ENCODE results near the gene RPS6KB1. TPM values are rescaled to one million over a fixed set of nuclear protein-coding genes. Genes with fewer than 3 reads are reported as not detected.
"Not testable (repeated sequence)": the region's sequence is repeated elsewhere in the genome, so short reads cannot be mapped to it uniquely, and the experiment has no call there.

Gene RPS6KB1
- total and polyA plus RNA-seq, 2 donors (not counting 1 experiment from before 2014, with no cell fraction given): 15.6 to 69.7 TPM

GRCh38 chr17:59941131-59941530 is 48.2 kb downstream of the RPS6KB1 start:
- TF ChIP-seq CTCF (IDR thresholded peaks at IDR 0.05) (no peak), EZH2 (IDR thresholded peaks at IDR 0.05; ENCODE audit: borderline replicate concordance, insufficient read depth, low read depth, low read length, poor library complexity, severe bottlenecking) (no peak)
- no peak overlapping the region for H3K4me3 ChIP-seq (ENCODE audit: control extremely low read depth in 1 of 5, extremely low read depth in 1 of 5, insufficient read depth in 1 of 5, low read depth in 2 of 5, low read length in 4 of 5)
- CTCF ChIA-PET: interaction anchor here (1.5 kb wide), 1 partner anchor 27 kb away, joined by 5 read pairs; no protein-coding TSS in a partner anchor
- H3K79me2 ChIP-seq (ENCODE audit: control insufficient read depth, insufficient read depth, low read length): no peaks in the 10 kb centered on the region
- no peaks in the 10 kb centered on the region for H3K4me1 Mint-ChIP-seq
- no peaks in the 10 kb centered on the region for H3K9me3 Mint-ChIP-seq (ENCODE audit: insufficient read depth)
- H3K27ac ChIP-seq (ENCODE audit: low read length in 2 of 2): no peak overlapping the region
- H3K36me3 ChIP-seq (replicated peaks in 1 of 2; ENCODE audit: control extremely low read depth in 1 of 2, control insufficient read depth in 1 of 2, extremely low read depth in 1 of 2, insufficient read depth in 2 of 2, low read length in 1 of 2): peaks cover 2 to 44% of the 10 kb centered on the region in 2 experiments
- H3K4me1 ChIP-seq (ENCODE audit: control insufficient read depth in 2 of 2, insufficient read depth in 2 of 2, low read length in 2 of 2): no peaks in the 10 kb centered on the region
- H3K9me3 ChIP-seq (ENCODE audit: control extremely low read depth in 1 of 3, control insufficient read depth in 2 of 3, insufficient read depth in 1 of 3, low read length in 2 of 3): no peaks in the 10 kb centered on the region
- no peak overlapping the region for H3K4me3 Mint-ChIP-seq
- no peak overlapping the region for H2AFZ ChIP-seq (ENCODE audit: insufficient read depth, low read depth, low read length, poor library complexity, severe bottlenecking)
- ATAC-seq (ENCODE audit: low read depth): no peak
- no peaks in the 10 kb centered on the region for H3K27me3 Mint-ChIP-seq
- intact Hi-C loops (cut with micrococcal nuclease): no loop called here
- no peak overlapping the region for H3K4me2 ChIP-seq (replicated peaks; ENCODE audit: low read depth, low read length, poor library complexity, severe bottlenecking)
- no peak overlapping the region for H3K27ac Mint-ChIP-seq
- POLR2A ChIA-PET: no interaction called here
- WGBS (ENCODE audit: insufficient coverage): no CpG with 5 or more reads among the region's 1 CpG
- DNase-seq: no peak
- H3K27me3 ChIP-seq (replicated peaks in 1 of 4; ENCODE audit: control extremely low read depth in 1 of 4, control insufficient read depth in 3 of 4, insufficient read depth in 4 of 4, low read length in 3 of 4): no peaks in the 10 kb centered on the region
- no peaks in the 10 kb centered on the region for H4K20me1 ChIP-seq (ENCODE audit: control insufficient read depth, insufficient read depth, low read length, poor library complexity, severe bottlenecking)
- no peak overlapping the region for H3K9ac ChIP-seq (ENCODE audit: low read length)

- H3K4me3 ChIP-seq (ENCODE audit: control extremely low read depth in 1 of 5, extremely low read depth in 1 of 5, insufficient read depth in 1 of 5, low read depth in 2 of 5, low read length in 4 of 5); H3K9me3 ChIP-seq (ENCODE audit: control extremely low read depth in 1 of 3, control insufficient read depth in 2 of 3, insufficient read depth in 1 of 3, low read length in 2 of 3); H3K79me2 ChIP-seq (ENCODE audit: control insufficient read depth, insufficient read depth, low read length); H3K4me3 Mint-ChIP-seq; ATAC-seq (ENCODE audit: low read depth); H3K27ac ChIP-seq (ENCODE audit: low read length in 2 of 2); H4K20me1 ChIP-seq (ENCODE audit: control insufficient read depth, insufficient read depth, low read length, poor library complexity, severe bottlenecking); H3K9me3 Mint-ChIP-seq (ENCODE audit: insufficient read depth); H2AFZ ChIP-seq (ENCODE audit: insufficient read depth, low read depth, low read length, poor library complexity, severe bottlenecking); H3K4me1 ChIP-seq (ENCODE audit: control insufficient read depth in 2 of 2, insufficient read depth in 2 of 2, low read length in 2 of 2); H3K27me3 ChIP-seq (replicated peaks in 1 of 4; ENCODE audit: control extremely low read depth in 1 of 4, control insufficient read depth in 3 of 4, insufficient read depth in 4 of 4, low read length in 3 of 4); H3K4me1 Mint-ChIP-seq; H3K27ac Mint-ChIP-seq; H3K27me3 Mint-ChIP-seq; CTCF ChIA-PET; H3K4me2 ChIP-seq (replicated peaks; ENCODE audit: low read depth, low read length, poor library complexity, severe bottlenecking); DNase-seq; POLR2A ChIA-PET; H3K9ac ChIP-seq (ENCODE audit: low read length); intact Hi-C loops (cut with micrococcal nuclease): not testable (repeated sequence)
- WGBS (ENCODE audit: insufficient coverage): no CpG with 5 or more reads among the region's 7 CpGs
- H3K36me3 ChIP-seq (replicated peaks in 1 of 2; ENCODE audit: control extremely low read depth in 1 of 2, control insufficient read depth in 1 of 2, extremely low read depth in 1 of 2, insufficient read depth in 2 of 2, low read length in 1 of 2): peaks cover 2 to 41% of the 10 kb centered on the region in 2 experiments
These were observed 53.5 kb downstream of the RPS6KB1 start for GRCh38 chr17:59946433-59946832.

- H3K4me1 ChIP-seq (ENCODE audit: control insufficient read depth in 2 of 2, insufficient read depth in 2 of 2, low read length in 2 of 2); H3K9me3 ChIP-seq (ENCODE audit: control extremely low read depth in 1 of 3, control insufficient read depth in 2 of 3, insufficient read depth in 1 of 3, low read length in 2 of 3); H3K27ac ChIP-seq (ENCODE audit: low read length in 2 of 2); H3K27me3 ChIP-seq (replicated peaks in 1 of 4; ENCODE audit: control extremely low read depth in 1 of 4, control insufficient read depth in 3 of 4, insufficient read depth in 4 of 4, low read length in 3 of 4); H3K4me1 Mint-ChIP-seq; ATAC-seq (ENCODE audit: low read depth); H3K4me3 Mint-ChIP-seq; intact Hi-C loops (cut with micrococcal nuclease); H3K9me3 Mint-ChIP-seq (ENCODE audit: insufficient read depth); H3K4me2 ChIP-seq (replicated peaks; ENCODE audit: low read depth, low read length, poor library complexity, severe bottlenecking); CTCF ChIA-PET; H3K4me3 ChIP-seq (ENCODE audit: control extremely low read depth in 1 of 5, extremely low read depth in 1 of 5, insufficient read depth in 1 of 5, low read depth in 2 of 5, low read length in 4 of 5); H3K9ac ChIP-seq (ENCODE audit: low read length); POLR2A ChIA-PET; H3K79me2 ChIP-seq (ENCODE audit: control insufficient read depth, insufficient read depth, low read length); DNase-seq; H2AFZ ChIP-seq (ENCODE audit: insufficient read depth, low read depth, low read length, poor library complexity, severe bottlenecking); H3K27me3 Mint-ChIP-seq; H4K20me1 ChIP-seq (ENCODE audit: control insufficient read depth, insufficient read depth, low read length, poor library complexity, severe bottlenecking); H3K27ac Mint-ChIP-seq: not testable (repeated sequence)
- WGBS (ENCODE audit: insufficient coverage): no CpG with 5 or more reads among the region's 4 CpGs
- H3K36me3 ChIP-seq (replicated peaks in 1 of 2; ENCODE audit: control extremely low read depth in 1 of 2, control insufficient read depth in 1 of 2, extremely low read depth in 1 of 2, insufficient read depth in 2 of 2, low read length in 1 of 2): peaks cover 2 to 36% of the 10 kb centered on the region in 2 experiments
These were observed 54.4 kb downstream of the RPS6KB1 start for GRCh38 chr17:59947310-59947709.

Measured in B cell (primary cell).